Mucosa of descending colon (tissue), 3 donors: ENCODE results near the gene THAP4. TPM values are rescaled to one million over a fixed set of nuclear protein-coding genes. Genes with fewer than 3 reads are reported as not detected.

ENCODE experiments used
- ATAC-seq: fragments of 200-7000 bp; cut with Tn5 transposase; one replicate; pipeline ENCODE4 v1.9.1; 2020; ENCODE audit warnings: mild to moderate bottlenecking, moderate library complexity
- DNase-seq, 3 donors: peaks; one replicate each; pipeline ENCODE4 v3.0.0-alpha.2; 2020
- H3K36me3 ChIP-seq: fragments of 200-600 bp; one replicate; pipeline ENCODE4 v1.8.0; 2021; ENCODE audit warnings: low read depth, mild to moderate bottlenecking
- H3K4me1 ChIP-seq: fragments of 200-600 bp; one replicate; pipeline ENCODE4 v1.8.0; 2021; ENCODE audit warnings: low read depth, mild to moderate bottlenecking
- H3K4me3 ChIP-seq: fragments of 200-600 bp; one replicate; pipeline ENCODE4 v1.8.0; 2021; ENCODE audit warnings: mild to moderate bottlenecking
- H3K9me3 ChIP-seq: fragments of 200-600 bp; one replicate; pipeline ENCODE4 v1.8.0; 2021; ENCODE audit warnings: mild to moderate bottlenecking
- intact Hi-C, 2 donors: fragments of 100-400 bp; cut with DNase I in 1 of 2; cut with micrococcal nuclease in 1 of 2; formaldehyde crosslinking; loops; one replicate each; pipeline versions ENCODE4 v1.11.0 to v1.11.1; 2022; cut with DNase I, micrococcal nuclease
- total RNA-seq, 3 donors: library from RNA; stranded (reverse); fragmentation: NEBNext Ultra II Directional in 2 of 3; extraction: Animal tissue kit (Norgen Biotek cat#: 25700) in 2 of 3; gene quantifications; one replicate each; pipeline versions ENCODE4 v1.2.1 to v1.2.4, GENCODE V29; 2021 to 2023
- TF ChIP-seq, protein P1 (sequence below): fragments of 200-600 bp; IDR thresholded peaks from one replicate; pipeline ENCODE4 v1.8.0; 2022; ENCODE audit warnings: antibody characterized with exemption, mild to moderate bottlenecking
- donor health status: DM: no; HTN: no; CAD: no; lungs with moderate emphysema.
- donor health status: DM: no; HTN: no; CAD: no.
- donor health status: DM: no; HTN: yes; CAD: no.

Gene THAP4
- total RNA-seq, 3 donors from 2014 or later, result 67.3 to 86.2 (median 68.8) TPM

GRCh38 chr2:241639385-241639784 is 2.4 kb upstream of the THAP4 start:
- intact Hi-C loops, result no loop called here
- Histone ChIP-seq H3K36me3 (no peaks in the 10 kb centered on the region), H3K4me1 (peaks cover 36% of the 10 kb centered on the region), H3K9me3 (no peaks in the 10 kb centered on the region), H3K4me3 (no peak overlapping the region)
- DNase-seq (no peak), ATAC-seq (no peak)
- TF ChIP-seq, protein P1, sequence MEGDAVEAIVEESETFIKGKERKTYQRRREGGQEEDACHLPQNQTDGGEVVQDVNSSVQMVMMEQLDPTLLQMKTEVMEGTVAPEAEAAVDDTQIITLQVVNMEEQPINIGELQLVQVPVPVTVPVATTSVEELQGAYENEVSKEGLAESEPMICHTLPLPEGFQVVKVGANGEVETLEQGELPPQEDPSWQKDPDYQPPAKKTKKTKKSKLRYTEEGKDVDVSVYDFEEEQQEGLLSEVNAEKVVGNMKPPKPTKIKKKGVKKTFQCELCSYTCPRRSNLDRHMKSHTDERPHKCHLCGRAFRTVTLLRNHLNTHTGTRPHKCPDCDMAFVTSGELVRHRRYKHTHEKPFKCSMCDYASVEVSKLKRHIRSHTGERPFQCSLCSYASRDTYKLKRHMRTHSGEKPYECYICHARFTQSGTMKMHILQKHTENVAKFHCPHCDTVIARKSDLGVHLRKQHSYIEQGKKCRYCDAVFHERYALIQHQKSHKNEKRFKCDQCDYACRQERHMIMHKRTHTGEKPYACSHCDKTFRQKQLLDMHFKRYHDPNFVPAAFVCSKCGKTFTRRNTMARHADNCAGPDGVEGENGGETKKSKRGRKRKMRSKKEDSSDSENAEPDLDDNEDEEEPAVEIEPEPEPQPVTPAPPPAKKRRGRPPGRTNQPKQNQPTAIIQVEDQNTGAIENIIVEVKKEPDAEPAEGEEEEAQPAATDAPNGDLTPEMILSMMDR, result no peak

- intact Hi-C loops, result no loop called here
- H3K4me3 ChIP-seq, result no peak overlapping the region
Observed at GRCh38 chr2:241638940-241639339, 2.0 kb upstream of the THAP4 start.

GRCh38 chr2:241637795-241638660 is 1.1 kb upstream of the THAP4 start:
- TF ChIP-seq, protein P1, result no peak
- Histone ChIP-seq H3K4me3 (peak overlapping the region; percentile 94), H3K4me1 (peaks cover 36% of the 10 kb centered on the region), H3K36me3 (peaks cover 5% of the 10 kb centered on the region), H3K9me3 (no peaks in the 10 kb centered on the region)
- peak in 1 of 3 donors; percentile 66 for DNase-seq
- ATAC-seq, result peak; percentile 30
- intact Hi-C loops, result no loop called here

More at GRCh38 chr2:241638940-241639339, 2.0 kb upstream of the THAP4 start:
- Histone ChIP-seq H3K36me3 (no peaks in the 10 kb centered on the region), H3K9me3 (no peaks in the 10 kb centered on the region), H3K4me1 (peaks cover 36% of the 10 kb centered on the region)
- no peak for ATAC-seq
- TF ChIP-seq, protein P1, result no peak
- DNase-seq, result no peak

- intact Hi-C loops, result no loop called here
- TF ChIP-seq, protein P1, result no peak
- peaks cover 30% of the 10 kb centered on the region for H3K4me1 ChIP-seq
Observed at GRCh38 chr2:241636182-241637017, 558 bp downstream of the THAP4 start.

DNA sequence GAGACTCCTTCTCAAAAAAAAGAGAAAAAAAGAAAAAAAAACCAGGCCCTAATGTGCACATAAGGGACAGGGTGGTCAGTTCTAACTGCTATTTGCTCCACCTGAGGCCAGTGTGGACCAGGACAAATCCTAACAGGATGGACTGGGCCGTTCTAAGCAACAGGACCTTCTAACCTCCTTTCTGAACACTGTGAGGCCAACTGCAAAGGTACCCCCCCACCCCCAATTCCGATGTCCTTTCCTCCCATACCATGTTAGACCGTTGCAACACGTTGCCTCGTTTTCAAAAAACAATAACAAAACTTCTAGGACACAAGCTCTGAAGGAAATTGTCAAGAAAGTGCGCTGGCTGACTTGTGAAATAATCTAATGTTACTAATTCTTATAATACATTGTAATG is 1.2 kb downstream of the THAP4 start:
- TF ChIP-seq, protein P1, result no peak

More at GRCh38 chr2:241636182-241637017, 558 bp downstream of the THAP4 start:
- no peaks in the 10 kb centered on the region for H3K9me3 ChIP-seq
- H3K4me3 ChIP-seq, result peak overlapping the region; percentile 94
- DNase-seq, result peak; percentile 62 to 70 (median 69)
- ATAC-seq, result peak; percentile 47
- H3K36me3 ChIP-seq, result peaks cover 9% of the 10 kb centered on the region

More for the DNA sequence above, 1.2 kb downstream of the THAP4 start:
- intact Hi-C loops, result no loop called here
- Histone ChIP-seq H3K4me1 (peaks cover 25% of the 10 kb centered on the region), H3K9me3 (no peaks in the 10 kb centered on the region), H3K4me3 (peak overlapping the region; percentile 94), H3K36me3 (peaks cover 9% of the 10 kb centered on the region)
- no peak for ATAC-seq
- DNase-seq, result no peak
